Activated T-helper 1 cell treated with anti-CD3 and anti-CD28 coated beads, Interleukin-2, amount 50 U/mL, for 16 hours (primary cell): ENCODE measurements around the gene SPACA4.
"Not testable (repeated sequence)": the region's sequence is repeated elsewhere in the genome, so short reads cannot be mapped to it uniquely, and the experiment has no call there.

Experiments
- DNase-seq, 2 donors: peaks; one replicate each; pipeline ENCODE4 v3.0.0-alpha.2; 2020; ENCODE audit warnings: low read depth in 1 of 2, low spot score in 1 of 2

The SPACA4 gene

GRCh38 chr19:48618278-48618915 lies 11.9 kb downstream of the SPACA4 start:
- DNase-seq: no peak

DNA sequence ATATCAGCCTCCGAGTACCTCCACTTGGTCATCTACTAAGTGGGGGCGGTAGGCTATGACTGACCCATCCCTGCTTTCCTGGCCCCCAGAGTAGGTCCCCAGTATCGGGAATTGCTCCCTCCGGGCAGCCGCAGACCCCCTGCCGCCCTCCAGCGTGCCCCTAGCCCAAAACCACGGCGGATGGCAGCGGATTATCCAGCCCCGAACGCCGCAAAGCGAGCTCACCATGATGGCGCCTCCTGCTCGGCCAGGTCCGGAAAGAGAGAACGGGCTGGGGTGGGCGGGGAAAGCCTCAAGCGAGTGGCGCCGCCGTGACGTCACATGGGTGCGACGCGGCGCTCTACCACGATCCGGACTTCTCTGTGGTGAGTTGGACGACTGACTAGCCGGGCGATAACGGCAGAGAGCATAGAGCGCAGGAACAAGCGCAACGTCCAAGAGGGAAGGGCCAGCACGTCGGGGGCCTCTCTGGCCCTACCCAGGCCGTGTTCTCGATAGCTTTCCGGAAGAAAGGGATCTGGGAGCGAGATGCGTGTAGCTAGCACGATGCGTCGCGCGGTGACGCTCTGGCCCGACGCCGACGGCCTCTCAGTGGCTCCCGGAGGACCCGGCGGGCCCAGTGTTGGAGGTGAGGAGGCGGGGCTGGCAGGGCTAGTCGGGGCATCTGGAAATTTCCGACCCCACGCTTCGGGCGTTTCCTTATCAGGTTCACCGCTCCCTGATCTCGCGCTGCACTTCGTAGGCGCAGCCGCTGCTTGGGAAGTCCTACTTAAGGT lies 12.6 kb downstream of the SPACA4 start, which contains the start of the genes RPL18 and SPHK2:
Gene RPL18, minus strand, starts transcription at position 263 of the 776 bp plus-strand sequence. Its CDS starts 35 bp downstream, at position 228.
Gene SPHK2, plus strand, starts transcription at position 591 of the 776 bp plus-strand sequence. CDS start 1,009 bp downstream, outside the sequence.
- DNase-seq: peak; percentile 90 to 95

GRCh38 chr19:48619692-48620585 lies 13.4 kb downstream of the SPACA4 start:
- no peak for DNase-seq

DNA sequence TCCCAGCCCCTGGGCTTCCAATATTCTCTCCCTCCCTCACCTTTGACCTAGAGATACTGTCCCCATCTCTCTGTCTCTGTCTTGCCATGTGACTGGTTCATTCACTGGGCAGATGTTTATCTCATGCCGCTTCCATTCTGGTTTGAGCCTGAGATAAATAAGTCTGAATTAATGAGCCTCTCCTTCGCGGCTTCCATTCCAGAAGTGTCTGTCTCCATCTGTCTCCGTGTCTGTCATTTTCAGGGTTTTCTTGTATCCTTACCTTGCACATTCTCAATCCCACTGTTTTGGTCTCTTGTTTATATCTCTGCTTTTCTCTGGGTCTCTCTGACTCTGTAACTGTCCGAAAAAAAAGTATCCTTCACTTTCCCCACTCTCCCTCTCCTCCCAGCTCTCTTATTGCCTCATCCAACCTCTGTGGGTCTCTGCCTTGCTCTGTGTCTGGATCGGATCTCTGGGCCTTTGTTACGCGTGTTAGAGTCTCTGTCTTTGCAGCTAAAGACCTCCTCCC lies 17.1 kb downstream of the SPACA4 start:
- DNase-seq: no peak

DNA sequence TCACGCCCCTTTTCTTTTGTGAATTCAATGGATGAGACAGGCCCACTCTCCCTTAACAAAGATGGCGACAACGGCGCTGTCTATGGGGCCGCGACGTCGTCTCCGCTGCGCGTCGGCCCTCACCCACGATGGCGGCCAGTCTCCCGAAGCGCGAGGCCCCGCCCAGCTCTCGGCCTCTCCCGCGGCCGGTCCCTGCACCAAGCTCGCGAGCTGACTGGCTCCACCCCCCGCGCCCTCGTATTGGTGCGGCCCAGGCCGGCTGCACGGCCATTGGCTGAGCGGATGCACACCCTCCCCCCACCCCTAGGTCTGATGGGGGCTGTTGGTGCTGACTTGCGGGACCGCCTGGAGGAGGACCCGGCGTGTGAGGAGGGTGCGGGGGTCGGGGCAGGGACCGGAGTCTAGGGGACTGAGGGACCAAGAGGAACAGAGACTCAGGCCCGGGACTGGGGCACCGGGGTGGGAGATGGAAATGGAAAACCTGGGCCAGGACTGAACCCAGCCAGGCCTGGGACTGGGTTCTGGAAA lies 17.6 kb downstream of the SPACA4 start:
- DNase-seq: peak; percentile 89 to 95

DNA sequence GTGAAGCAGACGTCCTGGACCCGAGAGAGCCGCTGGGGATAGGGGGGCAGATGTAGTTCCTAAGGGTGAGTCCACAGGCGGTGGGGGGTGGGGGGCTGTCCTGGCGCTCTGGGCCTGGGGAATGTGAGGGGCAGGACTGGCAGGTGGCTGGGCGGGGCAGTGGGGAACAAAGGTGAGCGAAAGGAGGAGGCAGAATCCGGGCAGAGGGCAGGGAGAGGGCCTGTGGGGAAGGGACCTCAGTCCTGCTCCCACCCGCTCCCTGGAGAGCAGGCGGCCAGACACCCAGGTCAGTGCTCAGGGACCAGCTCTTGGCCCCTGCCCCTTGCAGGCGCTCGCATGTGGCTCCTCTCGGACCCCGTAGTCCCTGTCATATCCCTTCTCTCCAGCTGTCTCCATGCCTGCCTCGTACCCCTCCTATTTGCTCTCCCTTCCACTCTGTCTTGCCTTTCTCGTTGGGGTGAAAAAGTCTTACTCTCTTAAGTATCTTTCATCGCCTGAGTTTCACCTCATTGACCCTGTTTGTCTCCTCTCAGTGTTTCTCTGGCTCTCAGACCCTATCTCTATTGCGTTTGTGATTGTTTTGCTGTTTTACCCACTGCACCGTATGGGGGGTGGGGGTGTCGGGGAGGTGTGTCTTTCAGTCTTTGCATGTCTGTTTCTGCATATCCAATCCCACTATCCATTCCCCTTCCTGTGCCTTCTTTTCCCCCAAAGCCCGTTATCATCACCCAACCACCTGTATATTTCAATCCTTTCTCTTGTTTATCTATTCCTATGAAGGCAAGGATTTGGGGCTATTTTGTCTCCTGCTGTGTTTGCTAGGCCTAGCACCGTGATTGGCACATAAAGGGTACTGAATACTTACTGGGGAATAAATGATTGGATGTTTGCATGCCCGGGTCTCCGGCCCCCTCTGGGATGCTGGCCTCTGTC lies 18.5 kb downstream of the SPACA4 start:
- DNase-seq: no peak

- no peak for DNase-seq
Measured at GRCh38 chr19:48625891-48626327, 19.4 kb downstream of the SPACA4 start.

DNA sequence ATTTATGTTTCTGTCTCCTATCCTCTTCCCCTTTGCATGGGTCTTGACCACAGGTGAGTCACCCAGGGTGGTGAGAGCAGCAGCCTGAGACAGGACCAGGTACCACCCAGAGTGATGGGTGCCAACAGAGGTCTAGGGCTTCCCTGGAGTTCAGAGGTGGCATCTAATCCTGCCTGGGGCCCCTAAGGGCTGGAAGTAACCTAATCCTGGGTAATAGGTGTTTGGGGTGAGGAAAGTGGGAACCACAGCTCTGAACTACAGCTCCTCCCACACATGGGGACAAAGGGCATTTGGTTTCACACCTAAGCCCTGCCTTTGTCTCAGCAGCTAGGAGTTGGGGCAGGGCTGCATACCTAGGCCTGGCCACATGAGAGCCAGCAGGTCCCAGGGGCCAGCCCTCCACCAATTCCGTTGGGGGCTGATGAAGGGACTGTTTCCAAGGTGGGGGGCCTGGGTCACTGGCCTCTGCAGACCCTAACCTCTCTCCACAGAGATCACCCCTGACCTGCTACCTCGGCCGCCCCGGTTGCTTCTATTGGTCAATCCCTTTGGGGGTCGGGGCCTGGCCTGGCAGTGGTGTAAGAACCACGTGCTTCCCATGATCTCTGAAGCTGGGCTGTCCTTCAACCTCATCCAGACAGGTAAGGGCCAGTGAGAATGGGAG lies 20.8 kb downstream of the SPACA4 start:
- no peak for DNase-seq

DNA sequence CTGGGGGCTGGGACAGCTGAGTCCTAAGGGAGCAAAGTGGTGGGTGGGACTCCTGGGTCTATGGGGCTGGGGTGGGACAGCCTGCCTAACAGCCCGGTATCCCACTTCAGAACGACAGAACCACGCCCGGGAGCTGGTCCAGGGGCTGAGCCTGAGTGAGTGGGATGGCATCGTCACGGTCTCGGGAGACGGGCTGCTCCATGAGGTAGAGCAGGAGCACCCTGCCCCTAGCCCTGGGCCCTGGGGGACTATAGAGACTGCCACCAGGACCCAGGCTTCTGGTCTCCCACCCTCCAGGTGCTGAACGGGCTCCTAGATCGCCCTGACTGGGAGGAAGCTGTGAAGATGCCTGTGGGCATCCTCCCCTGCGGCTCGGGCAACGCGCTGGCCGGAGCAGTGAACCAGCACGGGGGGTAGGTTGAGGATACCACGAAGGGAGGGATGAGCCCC lies 21.3 kb downstream of the SPACA4 start:
- DNase-seq: no peak

DNA sequence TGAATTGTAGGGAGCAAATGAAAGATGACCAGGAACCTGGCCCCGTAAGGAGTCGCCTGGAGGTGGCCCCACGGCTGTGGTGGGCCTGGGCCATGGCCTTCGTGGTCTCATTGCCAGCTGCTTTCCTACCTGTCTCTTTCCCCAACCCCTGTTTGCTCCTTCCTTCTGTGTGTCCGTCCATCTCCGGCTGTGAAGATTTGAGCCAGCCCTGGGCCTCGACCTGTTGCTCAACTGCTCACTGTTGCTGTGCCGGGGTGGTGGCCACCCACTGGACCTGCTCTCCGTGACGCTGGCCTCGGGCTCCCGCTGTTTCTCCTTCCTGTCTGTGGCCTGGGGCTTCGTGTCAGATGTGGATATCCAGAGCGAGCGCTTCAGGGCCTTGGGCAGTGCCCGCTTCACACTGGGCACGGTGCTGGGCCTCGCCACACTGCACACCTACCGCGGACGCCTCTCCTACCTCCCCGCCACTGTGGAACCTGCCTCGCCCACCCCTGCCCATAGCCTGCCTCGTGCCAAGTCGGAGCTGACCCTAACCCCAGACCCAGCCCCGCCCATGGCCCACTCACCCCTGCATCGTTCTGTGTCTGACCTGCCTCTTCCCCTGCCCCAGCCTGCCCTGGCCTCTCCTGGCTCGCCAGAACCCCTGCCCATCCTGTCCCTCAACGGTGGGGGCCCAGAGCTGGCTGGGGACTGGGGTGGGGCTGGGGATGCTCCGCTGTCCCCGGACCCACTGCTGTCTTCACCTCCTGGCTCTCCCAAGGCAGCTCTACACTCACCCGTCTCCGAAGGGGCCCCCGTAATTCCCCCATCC lies 22.1 kb downstream of the SPACA4 start:
- no peak for DNase-seq

DNA sequence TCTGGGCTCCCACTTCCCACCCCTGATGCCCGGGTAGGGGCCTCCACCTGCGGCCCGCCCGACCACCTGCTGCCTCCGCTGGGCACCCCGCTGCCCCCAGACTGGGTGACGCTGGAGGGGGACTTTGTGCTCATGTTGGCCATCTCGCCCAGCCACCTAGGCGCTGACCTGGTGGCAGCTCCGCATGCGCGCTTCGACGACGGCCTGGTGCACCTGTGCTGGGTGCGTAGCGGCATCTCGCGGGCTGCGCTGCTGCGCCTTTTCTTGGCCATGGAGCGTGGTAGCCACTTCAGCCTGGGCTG lies 22.7 kb downstream of the SPACA4 start:
- no peak for DNase-seq

GRCh38 chr19:48629599-48630295 lies 23.2 kb downstream of the SPACA4 start:
- no peak for DNase-seq

DNA sequence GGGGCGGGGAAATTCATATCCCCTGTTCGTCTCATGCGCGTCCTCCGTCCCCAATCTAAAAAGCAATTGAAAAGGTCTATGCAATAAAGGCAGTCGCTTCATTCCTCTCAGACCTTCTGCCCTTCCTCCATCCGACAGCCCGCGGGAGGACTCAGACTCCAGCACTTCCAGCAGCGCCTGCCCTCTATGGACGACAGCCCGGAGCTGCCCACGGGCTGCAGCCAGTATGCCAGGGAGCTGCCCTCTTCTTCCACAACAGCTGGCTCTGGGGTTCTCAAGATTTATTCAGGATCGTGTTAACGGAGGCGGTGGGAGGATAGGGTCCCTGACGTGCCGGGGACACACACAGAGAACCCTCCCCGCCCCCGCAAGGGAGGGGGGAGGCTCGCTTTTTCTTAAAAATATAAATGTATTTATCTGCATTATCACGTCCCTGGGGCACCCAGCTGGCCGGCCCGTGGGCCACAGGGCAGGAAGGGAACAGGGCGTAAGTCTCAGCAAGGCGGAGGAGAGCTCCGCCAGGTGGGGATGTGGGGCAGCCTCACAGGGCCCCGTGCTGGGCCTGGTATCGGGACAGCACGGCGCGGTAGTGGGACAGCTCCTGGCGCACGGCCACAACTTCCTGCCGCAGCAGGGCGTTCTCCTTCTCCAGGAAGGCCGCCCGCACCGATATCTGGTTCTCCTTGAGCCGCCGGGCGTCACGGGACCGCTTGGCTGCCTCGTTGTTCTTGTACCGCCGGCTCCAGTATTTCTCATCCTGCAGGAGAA lies 23.9 kb downstream of the SPACA4 start:
- DNase-seq: no peak

DNA sequence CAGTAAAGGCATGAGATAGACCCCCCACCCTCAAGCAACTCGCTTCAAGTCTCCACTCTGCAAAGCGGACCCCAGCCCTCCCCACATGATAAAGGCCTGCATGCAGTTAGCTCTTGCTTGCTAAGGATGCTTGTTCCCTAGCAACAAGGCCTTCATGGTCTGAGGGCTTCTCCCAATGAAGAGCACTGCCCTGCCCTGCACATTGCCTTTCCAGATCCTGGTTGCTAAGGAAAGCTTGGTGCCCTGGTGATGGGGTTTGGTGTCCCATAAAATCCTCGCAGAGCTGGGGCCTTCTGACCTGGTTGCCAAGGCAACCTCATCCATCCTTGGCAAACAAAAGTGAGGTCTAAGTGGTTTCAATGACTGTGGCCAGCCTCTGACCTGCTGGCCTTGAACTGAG lies 24.7 kb downstream of the SPACA4 start:
- DNase-seq: no peak

- not testable (repeated sequence) for DNase-seq
Measured at GRCh38 chr19:48632286-48632685, 25.7 kb downstream of the SPACA4 start.

GRCh38 chr19:48632692-48633147 lies 26.2 kb downstream of the SPACA4 start:
- no peak for DNase-seq
